GM18511 (cell line): ENCODE measurements around the gene CA4.
"Not testable (repeated sequence)": the region's sequence is repeated elsewhere in the genome, so short reads cannot be mapped to it uniquely, and the experiment has no call there.

Experiments
- ATAC-seq: cut with Tn5 transposase; IDR thresholded peaks from one replicate; pipeline ENCODE4 v1.9.1; 2021; ENCODE audit warnings: mild to moderate bottlenecking, moderate library complexity; ENCODE audit not compliant: unreplicated experiment

Gene CA4

DNA sequence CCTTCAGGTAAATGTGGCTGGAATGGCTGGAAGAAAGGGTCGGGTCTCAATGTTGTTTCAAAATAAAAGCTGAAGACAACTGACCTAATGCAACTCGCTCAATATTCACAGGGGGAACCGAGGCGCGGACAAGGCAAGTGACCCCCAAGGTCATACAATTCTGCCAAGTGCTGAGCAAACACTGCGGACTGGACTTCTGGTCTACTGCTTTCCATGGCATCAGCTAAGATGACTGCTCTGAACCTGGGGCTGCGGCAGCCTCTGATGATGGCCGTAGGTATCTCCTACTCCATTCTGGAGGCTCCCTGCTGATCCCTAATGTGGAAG, 21.9 kb downstream of the CA4 start:
- no peak for ATAC-seq

DNA sequence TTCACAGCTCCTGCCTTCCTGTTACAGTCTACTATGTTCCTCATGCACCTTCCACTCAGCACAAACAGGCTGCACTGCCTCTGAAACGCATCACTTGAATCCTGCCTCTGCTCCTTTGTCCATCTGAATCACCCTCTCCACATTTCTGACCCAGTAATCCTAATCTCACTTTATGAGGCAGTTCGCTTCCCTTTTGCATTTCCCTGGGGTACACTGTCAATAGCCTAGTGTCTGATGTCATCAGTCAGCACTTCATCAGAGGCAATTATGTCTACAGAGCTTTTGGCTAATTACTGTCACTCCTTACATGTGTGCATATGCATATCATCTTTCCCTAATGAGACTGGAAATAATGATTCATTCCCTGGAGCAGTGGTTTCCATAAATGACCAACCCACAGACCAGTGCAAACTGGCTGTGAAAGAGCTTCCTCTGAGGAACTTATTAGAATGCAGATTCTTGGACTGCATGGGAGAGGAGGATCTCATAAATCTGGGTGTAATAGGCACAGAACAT, 23.6 kb downstream of the CA4 start:
- no peak for ATAC-seq

DNA sequence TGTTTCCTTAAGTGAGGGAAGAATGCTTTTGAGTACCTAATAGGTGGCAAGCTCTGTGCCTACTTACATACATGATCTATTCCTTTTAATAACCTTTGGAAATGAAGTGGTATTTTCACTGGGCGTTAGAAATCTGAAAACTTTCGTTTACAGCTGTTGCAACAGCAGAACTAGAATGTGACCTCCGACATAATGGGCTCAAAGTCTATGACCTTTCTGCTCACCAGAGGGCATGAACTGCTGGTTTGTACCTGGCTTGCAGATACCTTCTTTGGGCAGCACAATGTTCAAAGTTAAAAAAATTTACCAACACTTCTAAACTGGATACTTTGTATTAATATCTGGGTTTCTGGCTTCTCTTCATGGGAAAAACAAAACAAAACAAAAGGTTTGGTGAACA, 24.3 kb downstream of the CA4 start:
- ATAC-seq = no peak

DNA sequence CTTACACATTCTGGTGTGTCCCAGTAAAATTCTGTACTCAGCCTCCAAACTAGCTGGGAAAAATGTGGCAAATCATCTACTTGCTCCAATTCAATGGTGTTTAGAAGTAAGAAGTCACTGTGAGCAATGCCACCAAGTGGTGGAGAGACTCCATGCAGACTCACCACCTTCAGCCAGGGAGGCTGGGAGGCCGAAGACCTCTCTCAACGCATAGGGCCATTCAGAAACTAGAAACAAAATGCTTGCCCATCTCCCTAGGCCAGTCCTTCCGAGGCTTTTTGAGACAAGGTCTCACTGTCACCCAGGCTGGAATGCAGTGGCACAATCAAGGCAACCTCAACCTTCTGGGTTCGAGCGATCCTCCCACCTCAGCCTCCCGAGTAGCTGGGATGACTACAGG, 25.0 kb downstream of the CA4 start:
- ATAC-seq = not testable (repeated sequence)

DNA sequence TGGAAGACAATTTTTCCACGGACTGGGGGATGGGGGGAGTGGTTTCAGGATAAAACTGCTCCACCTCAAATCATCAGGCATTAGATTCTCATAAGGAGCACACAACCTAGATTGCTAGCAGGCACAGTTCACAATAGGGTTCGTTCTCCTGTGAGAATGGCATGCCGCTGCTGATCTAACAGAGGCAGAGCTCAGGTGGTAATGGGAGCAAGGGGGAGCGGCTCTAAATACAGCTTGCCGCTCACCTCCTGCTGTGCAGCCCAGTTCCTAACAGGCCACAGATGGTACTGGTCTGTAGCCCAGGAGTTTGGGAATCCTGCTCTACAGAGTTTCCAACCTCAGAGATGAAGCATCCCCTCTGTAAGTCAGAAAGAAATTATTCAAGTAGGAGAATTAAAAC, 27.0 kb downstream of the CA4 start:
- ATAC-seq = not testable (repeated sequence)

DNA sequence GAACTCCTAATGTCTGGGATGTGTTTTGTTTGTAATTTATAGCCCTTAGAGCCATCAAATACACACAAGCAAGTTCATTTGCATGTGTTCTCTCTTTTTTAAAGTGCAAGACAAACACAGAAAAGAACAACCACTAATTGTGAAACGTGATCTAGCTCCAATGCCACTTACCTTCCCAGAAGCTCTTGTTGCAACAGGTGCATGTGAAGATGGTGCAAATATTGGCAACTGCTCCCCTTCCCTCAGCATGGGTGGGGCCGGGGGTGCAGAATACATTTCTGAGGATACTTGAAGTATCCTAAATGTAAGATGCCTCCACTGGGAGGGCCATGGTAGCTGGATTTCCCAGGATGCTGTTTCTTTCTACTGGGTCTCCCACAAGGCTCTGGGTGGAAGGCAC, 28.4 kb downstream of the CA4 start:
- not testable (repeated sequence) for ATAC-seq

DNA sequence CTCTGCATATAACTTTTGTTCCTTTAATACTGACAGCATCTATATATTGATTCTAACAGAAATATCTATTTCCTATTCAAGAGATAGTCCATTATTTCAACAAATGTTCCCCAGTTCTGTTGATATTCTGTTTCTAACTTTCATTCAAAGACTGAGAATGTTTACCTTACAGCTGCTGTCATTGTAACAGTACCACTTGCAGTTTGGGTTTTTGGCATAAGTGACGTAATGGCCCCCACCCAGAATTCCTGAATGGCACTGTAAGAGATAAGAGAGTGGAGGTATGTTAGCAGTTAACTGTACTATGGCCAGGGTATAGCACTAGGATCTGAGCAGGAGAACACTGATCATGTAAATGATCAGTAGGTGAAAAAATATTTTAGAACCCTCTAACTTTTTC, 30.6 kb downstream of the CA4 start:
- ATAC-seq = not testable (repeated sequence)

DNA sequence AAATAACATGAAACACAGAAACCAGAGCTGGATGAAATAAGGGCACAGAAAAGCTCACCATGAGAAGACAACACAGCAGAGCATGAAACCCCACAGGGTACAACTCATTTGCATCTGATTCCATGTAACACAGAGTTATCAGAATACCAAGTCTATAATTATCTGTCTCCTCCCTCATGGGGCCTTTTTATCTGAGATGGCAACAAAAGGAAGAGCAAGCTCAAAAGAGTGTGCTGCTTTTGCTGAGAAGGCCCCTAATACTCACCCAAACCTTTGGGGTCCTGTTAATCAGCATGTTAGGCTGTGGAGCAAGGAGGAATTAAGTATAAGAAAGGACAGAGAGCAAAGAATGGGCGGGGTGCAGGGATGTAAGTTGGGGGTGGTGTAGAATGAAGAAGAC, 36.6 kb downstream of the CA4 start:
- not testable (repeated sequence) for ATAC-seq

DNA sequence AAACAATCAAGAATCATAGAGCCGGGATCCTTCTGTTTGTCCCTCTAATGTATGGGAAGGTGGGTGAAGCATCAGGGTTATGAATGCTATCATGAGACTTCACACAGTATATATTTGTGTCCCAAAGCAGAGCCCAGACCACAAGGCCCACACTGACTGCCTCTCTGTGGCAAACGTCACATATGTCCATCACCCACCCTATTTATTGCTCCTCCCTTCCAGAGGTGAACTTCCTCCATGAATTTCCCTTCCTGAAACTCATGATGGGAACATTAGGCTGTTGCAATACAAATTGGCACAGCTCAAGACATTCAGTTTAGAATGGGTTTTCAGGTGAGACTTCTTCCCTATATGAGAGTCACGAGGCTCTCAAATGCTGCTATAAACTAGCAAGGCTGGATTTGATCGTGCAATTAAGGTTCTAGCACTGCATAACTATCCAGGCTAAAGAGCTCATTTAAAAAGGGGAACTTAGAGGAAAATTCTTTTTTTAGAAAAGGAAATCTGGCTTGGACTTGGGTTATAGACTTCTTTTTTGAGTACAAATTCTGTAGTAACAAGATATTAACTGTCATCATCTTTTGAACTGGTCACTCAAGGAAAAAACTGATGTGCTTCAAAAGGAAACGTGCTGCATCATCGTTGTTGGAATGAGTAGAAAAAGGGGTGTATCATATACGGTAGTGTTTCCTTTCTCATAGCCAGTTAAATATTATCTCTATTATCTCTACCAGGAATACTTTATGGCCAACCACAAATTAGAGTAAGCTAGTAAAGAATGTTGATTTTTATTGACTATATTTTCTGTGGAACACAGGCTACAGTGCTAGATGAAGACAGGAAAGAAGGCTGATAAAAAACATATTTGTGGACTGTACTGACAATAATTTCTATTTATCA, 37.3 kb downstream of the CA4 start:
- not testable (repeated sequence) for ATAC-seq

DNA sequence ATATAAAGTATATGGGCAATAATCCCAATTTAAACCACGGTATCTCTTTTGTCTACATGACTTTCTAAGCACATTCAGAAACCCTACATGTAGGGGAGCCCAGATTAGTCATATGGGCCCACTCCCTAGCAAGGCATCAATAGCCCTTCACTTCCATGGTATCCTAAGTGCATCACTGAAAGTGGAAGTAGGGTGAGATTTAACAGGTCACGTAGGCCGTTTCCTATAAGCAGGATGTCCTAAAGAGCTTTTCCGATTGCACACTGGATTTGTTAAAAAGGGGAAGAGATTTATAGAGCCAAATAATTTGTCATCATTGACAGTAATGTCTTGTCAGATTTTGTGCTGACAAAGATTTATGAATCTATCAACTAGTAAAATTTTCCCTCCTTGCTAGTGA, 39.0 kb downstream of the CA4 start:
- no peak for ATAC-seq

DNA sequence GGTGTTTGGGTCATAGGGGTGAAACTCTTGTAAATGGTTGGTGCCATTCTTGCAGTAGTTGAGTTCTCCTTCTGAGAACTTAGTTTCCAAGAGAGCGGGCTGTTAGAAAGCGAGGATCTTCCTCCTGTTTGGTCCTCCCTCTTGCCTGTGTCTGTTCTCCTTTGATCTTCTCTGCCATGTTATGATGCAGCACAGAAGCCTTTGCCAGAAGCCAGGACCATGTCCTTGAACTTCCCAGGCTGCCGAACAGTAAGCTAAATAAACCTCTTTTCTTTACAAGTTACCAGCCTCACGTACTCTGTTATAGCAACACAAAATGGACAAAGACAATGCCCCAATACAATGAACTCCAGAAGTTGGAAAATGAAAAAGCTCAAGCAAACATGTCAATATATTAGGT, 40.3 kb downstream of the CA4 start:
- ATAC-seq = not testable (repeated sequence)

DNA sequence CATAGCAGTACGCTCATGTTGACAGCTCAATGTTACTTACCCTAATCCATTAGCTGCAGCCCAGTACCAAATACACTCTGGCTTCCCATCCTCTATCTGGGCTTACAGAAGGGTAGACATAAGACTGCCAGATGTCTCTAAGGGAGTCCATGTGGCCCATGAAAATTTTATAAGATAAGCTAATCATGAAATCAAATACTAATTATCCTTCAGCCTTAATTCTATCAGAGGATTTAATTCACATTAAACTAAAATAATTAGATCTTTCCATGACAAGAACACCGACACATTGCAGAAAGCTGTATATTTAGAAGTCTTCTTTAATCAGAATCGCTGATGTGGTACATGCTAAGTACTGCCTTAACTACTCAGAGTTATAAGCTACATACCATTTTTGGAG, 43.3 kb downstream of the CA4 start:
- ATAC-seq = not testable (repeated sequence)

DNA sequence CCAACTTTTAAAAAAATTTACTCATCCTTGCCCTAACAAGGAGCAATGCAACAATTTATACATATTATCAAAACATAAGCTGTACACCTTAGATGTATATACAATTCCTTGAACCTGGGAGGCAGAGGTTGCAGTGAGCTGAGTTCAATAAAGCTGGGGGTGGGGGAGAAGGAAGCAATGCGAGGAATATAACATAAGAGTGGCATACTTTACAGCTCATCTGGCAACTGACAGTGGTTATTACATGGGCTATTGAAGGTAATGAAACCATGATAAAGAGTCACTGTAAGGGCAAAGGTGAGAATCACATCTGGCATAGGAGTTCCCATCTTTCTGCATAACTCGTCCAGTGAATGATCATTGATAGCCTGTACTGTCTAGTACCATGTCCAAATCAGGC, 43.7 kb downstream of the CA4 start:
- ATAC-seq = no peak

DNA sequence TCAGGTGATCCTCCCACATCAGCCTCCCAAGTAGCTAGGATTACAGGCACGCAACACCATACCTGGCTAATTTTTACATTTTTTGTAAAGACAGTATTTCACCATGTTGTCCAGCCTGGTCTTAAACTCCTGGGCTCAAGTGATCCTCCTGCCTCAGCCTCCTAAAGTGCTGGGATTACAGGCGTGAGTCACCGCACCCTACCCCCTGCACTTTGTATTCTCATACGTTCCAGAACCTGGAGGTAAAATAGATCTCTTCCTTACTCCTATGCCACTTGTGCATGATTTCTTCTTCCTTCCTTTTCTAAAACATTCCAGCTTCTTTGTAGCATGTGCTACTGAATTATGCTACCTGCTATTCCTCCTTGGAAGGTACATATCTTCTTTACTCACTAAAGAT, 44.4 kb downstream of the CA4 start:
- not testable (repeated sequence) for ATAC-seq

DNA sequence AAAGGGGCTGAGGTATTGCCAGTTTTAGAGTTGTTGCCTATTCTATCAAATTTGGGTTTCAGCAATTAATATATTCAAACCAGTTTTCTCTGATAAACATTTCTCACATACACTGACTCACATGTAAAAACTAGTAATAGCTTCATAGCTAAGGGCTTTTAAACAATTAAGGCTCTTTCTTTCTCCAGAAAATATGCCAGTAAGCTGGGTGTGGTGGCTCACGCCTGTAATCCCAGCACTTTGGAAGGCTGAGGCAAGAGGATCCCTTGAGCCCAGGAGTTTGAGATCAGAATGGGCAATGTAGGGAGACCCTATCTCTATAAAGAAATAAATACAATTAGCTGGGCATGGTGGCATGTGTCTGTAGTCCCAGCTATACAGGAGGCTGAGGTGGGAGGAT, 48.9 kb downstream of the CA4 start:
- ATAC-seq = not testable (repeated sequence)

DNA sequence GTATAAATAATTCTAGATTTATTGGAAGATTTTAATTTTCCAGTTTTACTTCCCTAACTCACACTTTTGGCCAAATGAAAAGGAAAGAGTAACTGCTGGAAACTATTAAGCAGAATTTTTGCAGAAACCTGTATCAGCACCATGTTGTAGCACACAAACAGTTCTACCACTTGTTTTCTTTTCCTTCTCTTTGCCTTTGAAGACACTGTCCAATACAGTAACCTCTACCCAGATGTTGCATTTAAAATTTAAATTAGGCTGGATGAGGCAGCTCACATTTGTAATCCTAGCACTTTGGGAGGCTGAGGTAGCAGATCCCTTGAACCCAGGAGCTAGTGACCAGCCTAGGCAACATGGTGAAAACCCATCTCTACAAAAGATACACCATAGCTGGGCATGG, 56.0 kb downstream of the CA4 start:
- ATAC-seq = not testable (repeated sequence)

DNA sequence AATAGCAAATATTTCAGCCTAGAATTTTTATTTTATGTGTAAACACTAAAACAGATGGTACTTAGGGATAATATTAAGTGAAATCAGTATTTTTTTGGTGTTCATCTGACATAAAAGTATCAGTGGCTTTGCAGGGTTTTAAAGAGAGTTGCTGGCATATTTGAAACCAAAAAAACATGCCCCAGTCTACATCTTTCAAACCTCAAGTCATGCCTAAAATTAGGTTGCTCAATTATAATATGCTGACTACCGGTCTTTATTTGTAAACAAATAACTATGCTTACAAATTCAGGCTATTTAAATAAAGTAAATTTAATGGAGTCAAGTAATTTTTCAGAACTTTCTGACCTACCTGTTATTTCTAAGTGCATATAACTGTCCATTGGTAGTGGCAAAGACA, 58.5 kb downstream of the CA4 start:
- ATAC-seq = not testable (repeated sequence)
